ENCODE data around the gene CEP44. TPM values are rescaled to one million over a fixed set of nuclear protein-coding genes. Genes with fewer than 3 reads are reported as not detected.
"Not testable (repeated sequence)": the region's sequence is repeated elsewhere in the genome, so short reads cannot be mapped to it uniquely, and the experiment has no call there.

The CEP44 gene
- total and polyA plus RNA-seq, 5 donors = 8.2 to 20.0 (median 19.3) TPM

GRCh38 chr4:174324725-174325124, 41.0 kb downstream of the CEP44 start:
- Histone ChIP-seq H3K27me3 (ENCODE audit: control insufficient read depth, insufficient read depth) (no peaks in the 10 kb centered on the region), H3K4me3 (ENCODE audit: low read length) (no peak overlapping the region), H3K9me3 (ENCODE audit: control insufficient read depth, low read length) (no peaks in the 10 kb centered on the region), H3K27ac (ENCODE audit: low read length) (no peak overlapping the region), H3K4me1 (ENCODE audit: control insufficient read depth, insufficient read depth, low read length) (no peaks in the 10 kb centered on the region)
- WGBS = 81% methylated on average over 2 of the region's 2 CpGs
- no peak for ATAC-seq
- intact Hi-C loops (cut with DNase I) = no loop called here
- no peak for DNase-seq

GRCh38 chr4:174332741-174333493, 49.2 kb downstream of the CEP44 start:
- DNase-seq (no peak), ATAC-seq (no peak)
- no peaks in the 10 kb centered on the region for H3K27me3 ChIP-seq (ENCODE audit: control insufficient read depth, insufficient read depth)
- H3K9me3 ChIP-seq (ENCODE audit: control insufficient read depth, low read length) = no peaks in the 10 kb centered on the region
- H3K4me3 ChIP-seq (ENCODE audit: low read length) = no peak overlapping the region
- no peak overlapping the region for H3K27ac ChIP-seq (ENCODE audit: low read length)
- no peaks in the 10 kb centered on the region for H3K4me1 ChIP-seq (ENCODE audit: control insufficient read depth, insufficient read depth, low read length)
- intact Hi-C loops (cut with DNase I) = no loop called here
- 64% methylated on average over 4 of the region's 4 CpGs for WGBS

- no peaks in the 10 kb centered on the region for H3K27me3 ChIP-seq (ENCODE audit: control insufficient read depth, insufficient read depth)
- H3K27ac ChIP-seq (ENCODE audit: low read length) = no peak overlapping the region
- no peaks in the 10 kb centered on the region for H3K9me3 ChIP-seq (ENCODE audit: control insufficient read depth, low read length)
- no peak overlapping the region for H3K4me3 ChIP-seq (ENCODE audit: low read length)
- WGBS = 90% methylated on average over 3 of the region's 3 CpGs
- no peak for ATAC-seq
- intact Hi-C loops (cut with DNase I) = no loop called here
- no peak for DNase-seq
- H3K4me1 ChIP-seq (ENCODE audit: control insufficient read depth, insufficient read depth, low read length) = no peaks in the 10 kb centered on the region
These were observed 50.9 kb downstream of the CEP44 start for GRCh38 chr4:174334628-174335027.

GRCh38 chr4:174340714-174341113, 57.0 kb downstream of the CEP44 start:
- Histone ChIP-seq H3K4me1 (ENCODE audit: control insufficient read depth, insufficient read depth, low read length) (no peaks in the 10 kb centered on the region), H3K4me3 (ENCODE audit: low read length) (no peak overlapping the region), H3K9me3 (ENCODE audit: control insufficient read depth, low read length) (no peaks in the 10 kb centered on the region), H3K27ac (ENCODE audit: low read length) (no peak overlapping the region), H3K27me3 (ENCODE audit: control insufficient read depth, insufficient read depth) (no peaks in the 10 kb centered on the region)
- ATAC-seq (no peak), DNase-seq (no peak)
- intact Hi-C loops (cut with DNase I) = no loop called here
- WGBS = 89% methylated on average over 2 of the region's 2 CpGs

- DNase-seq (no peak), ATAC-seq (no peak)
- intact Hi-C loops (cut with DNase I) = no loop called here
- Histone ChIP-seq H3K4me3 (ENCODE audit: low read length) (no peak overlapping the region), H3K4me1 (ENCODE audit: control insufficient read depth, insufficient read depth, low read length) (no peaks in the 10 kb centered on the region), H3K9me3 (ENCODE audit: control insufficient read depth, low read length) (no peaks in the 10 kb centered on the region), H3K27ac (ENCODE audit: low read length) (no peak overlapping the region), H3K27me3 (ENCODE audit: control insufficient read depth, insufficient read depth) (no peaks in the 10 kb centered on the region)
- WGBS = 100% methylated on average over 1 of the region's 1 CpG
These were observed 65.4 kb downstream of the CEP44 start for GRCh38 chr4:174349156-174349555.

- Histone ChIP-seq H3K27ac (ENCODE audit: low read length) (no peak overlapping the region), H3K9me3 (ENCODE audit: control insufficient read depth, low read length) (no peaks in the 10 kb centered on the region), H3K27me3 (ENCODE audit: control insufficient read depth, insufficient read depth) (no peaks in the 10 kb centered on the region), H3K4me3 (ENCODE audit: low read length) (no peak overlapping the region), H3K4me1 (ENCODE audit: control insufficient read depth, insufficient read depth, low read length) (no peaks in the 10 kb centered on the region)
- 62% methylated on average over 5 of the region's 5 CpGs for WGBS
- DNase-seq (no peak), ATAC-seq (no peak)
- intact Hi-C loops (cut with DNase I) = no loop called here
These were observed 68.5 kb downstream of the CEP44 start for GRCh38 chr4:174352061-174352819.

GRCh38 chr4:174357321-174357720, 73.6 kb downstream of the CEP44 start:
- H3K4me1 ChIP-seq (ENCODE audit: control insufficient read depth, insufficient read depth, low read length) = no peaks in the 10 kb centered on the region
- H3K27ac ChIP-seq (ENCODE audit: low read length) = no peak overlapping the region
- WGBS = 78% methylated on average over 4 of the region's 4 CpGs
- H3K9me3 ChIP-seq (ENCODE audit: control insufficient read depth, low read length) = no peaks in the 10 kb centered on the region
- H3K27me3 ChIP-seq (ENCODE audit: control insufficient read depth, insufficient read depth) = no peaks in the 10 kb centered on the region
- DNase-seq (no peak), ATAC-seq (no peak)
- intact Hi-C loops (cut with DNase I) = no loop called here
- H3K4me3 ChIP-seq (ENCODE audit: low read length) = no peak overlapping the region

GRCh38 chr4:174358410-174358809, 74.7 kb downstream of the CEP44 start:
- ATAC-seq (no peak), DNase-seq (no peak)
- Histone ChIP-seq H3K4me1 (ENCODE audit: control insufficient read depth, insufficient read depth, low read length) (no peaks in the 10 kb centered on the region), H3K27ac (ENCODE audit: low read length) (no peak overlapping the region), H3K4me3 (ENCODE audit: low read length) (no peak overlapping the region), H3K27me3 (ENCODE audit: control insufficient read depth, insufficient read depth) (no peaks in the 10 kb centered on the region), H3K9me3 (ENCODE audit: control insufficient read depth, low read length) (no peaks in the 10 kb centered on the region)
- WGBS = 62% methylated on average over 1 of the region's 1 CpG
- intact Hi-C loops (cut with DNase I) = no loop called here

- DNase-seq (no peak), ATAC-seq (no peak)
- intact Hi-C loops (cut with DNase I) = no loop called here
- no peak overlapping the region for H3K27ac ChIP-seq (ENCODE audit: low read length)
- H3K4me1 ChIP-seq (ENCODE audit: control insufficient read depth, insufficient read depth, low read length) = no peaks in the 10 kb centered on the region
- H3K27me3 ChIP-seq (ENCODE audit: control insufficient read depth, insufficient read depth) = no peaks in the 10 kb centered on the region
- H3K4me3 ChIP-seq (ENCODE audit: low read length) = no peak overlapping the region
- 90% methylated on average over 1 of the region's 1 CpG for WGBS
- no peaks in the 10 kb centered on the region for H3K9me3 ChIP-seq (ENCODE audit: control insufficient read depth, low read length)
These were observed 75.1 kb downstream of the CEP44 start for GRCh38 chr4:174358829-174359228.

- no peak for DNase-seq
- Histone ChIP-seq H3K27ac (ENCODE audit: low read length) (no peak overlapping the region), H3K4me1 (ENCODE audit: control insufficient read depth, insufficient read depth, low read length) (no peaks in the 10 kb centered on the region), H3K9me3 (ENCODE audit: control insufficient read depth, low read length) (no peaks in the 10 kb centered on the region), H3K4me3 (ENCODE audit: low read length) (no peak overlapping the region), H3K27me3 (ENCODE audit: control insufficient read depth, insufficient read depth) (no peaks in the 10 kb centered on the region)
- no peak for ATAC-seq
- 84% methylated on average over 2 of the region's 2 CpGs for WGBS
- intact Hi-C loops (cut with DNase I) = loop anchor here in 2 of 4 donors (5.0 kb wide), 1 partner anchor 270 kb away; no protein-coding TSS in a partner anchor
These were observed 78.6 kb downstream of the CEP44 start for GRCh38 chr4:174362340-174362739.

- H3K4me3 ChIP-seq (ENCODE audit: low read length); H3K4me1 ChIP-seq (ENCODE audit: control insufficient read depth, insufficient read depth, low read length); H3K27ac ChIP-seq (ENCODE audit: low read length); H3K27me3 ChIP-seq (ENCODE audit: control insufficient read depth, insufficient read depth); ATAC-seq; H3K9me3 ChIP-seq (ENCODE audit: control insufficient read depth, low read length); DNase-seq: not testable (repeated sequence)
- intact Hi-C loops (cut with DNase I) = loop anchor here in 2 of 4 donors (5.0 kb wide), 1 partner anchor 269 kb away; no protein-coding TSS in a partner anchor
- WGBS = 53% methylated on average over 1 of the region's 1 CpG
These were observed 80.1 kb downstream of the CEP44 start for GRCh38 chr4:174363782-174364181.

Data from right cardiac atrium (tissue), 5 donors.